HG02798 (cell line): ENCODE measurements around the gene BCL2L15.
"Not testable (repeated sequence)": the region's sequence is repeated elsewhere in the genome, so short reads cannot be mapped to it uniquely, and the experiment has no call there.

Experiments used
- ATAC-seq: cut with Tn5 transposase; IDR thresholded peaks from one replicate; pipeline ENCODE4 v1.9.1; 2021; ENCODE audit warnings: mild to moderate bottlenecking; ENCODE audit not compliant: unreplicated experiment, poor library complexity

BCL2L15 gene

DNA sequence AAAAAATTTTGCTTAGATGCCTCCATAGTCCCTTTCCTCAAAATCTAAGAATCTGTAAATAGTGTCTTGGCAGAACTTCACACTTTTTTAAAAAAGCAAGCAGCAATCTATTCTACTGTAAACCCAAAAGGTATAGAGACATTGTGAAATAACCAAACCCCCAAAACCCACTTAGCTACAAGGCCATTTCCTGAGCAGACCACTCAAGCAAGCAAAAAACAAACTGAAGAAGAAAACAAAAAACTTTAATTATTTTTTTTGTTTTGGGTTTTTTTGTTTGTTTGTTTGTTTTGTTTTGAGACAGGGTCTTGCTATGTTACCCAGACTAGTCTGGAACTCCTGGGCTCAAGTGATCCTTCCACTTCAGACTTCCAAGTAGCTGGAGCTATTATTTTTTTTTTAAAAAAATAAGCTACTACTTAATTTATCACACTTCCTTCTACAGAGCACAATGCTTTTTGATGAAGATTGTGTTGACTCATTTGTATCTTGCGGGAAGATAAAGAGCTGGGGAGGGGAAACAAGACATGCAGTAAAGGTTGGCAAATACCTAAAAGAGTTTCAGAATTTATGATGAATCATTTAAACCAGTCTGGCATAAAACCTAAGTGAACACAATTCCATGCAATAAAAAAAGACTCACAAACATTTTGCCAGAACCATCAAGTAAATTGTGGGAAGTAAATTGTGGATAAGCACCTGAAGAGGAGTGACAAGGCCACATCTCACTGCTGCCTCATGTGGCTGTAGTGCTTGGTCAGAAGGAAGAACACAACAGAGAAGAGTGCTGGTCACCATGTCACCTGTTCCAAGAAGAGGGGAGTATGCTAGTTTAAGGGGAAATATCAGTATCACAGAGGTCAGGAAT, 13.1 kb downstream of the BCL2L15 start:
- ATAC-seq: peak; percentile 30

DNA sequence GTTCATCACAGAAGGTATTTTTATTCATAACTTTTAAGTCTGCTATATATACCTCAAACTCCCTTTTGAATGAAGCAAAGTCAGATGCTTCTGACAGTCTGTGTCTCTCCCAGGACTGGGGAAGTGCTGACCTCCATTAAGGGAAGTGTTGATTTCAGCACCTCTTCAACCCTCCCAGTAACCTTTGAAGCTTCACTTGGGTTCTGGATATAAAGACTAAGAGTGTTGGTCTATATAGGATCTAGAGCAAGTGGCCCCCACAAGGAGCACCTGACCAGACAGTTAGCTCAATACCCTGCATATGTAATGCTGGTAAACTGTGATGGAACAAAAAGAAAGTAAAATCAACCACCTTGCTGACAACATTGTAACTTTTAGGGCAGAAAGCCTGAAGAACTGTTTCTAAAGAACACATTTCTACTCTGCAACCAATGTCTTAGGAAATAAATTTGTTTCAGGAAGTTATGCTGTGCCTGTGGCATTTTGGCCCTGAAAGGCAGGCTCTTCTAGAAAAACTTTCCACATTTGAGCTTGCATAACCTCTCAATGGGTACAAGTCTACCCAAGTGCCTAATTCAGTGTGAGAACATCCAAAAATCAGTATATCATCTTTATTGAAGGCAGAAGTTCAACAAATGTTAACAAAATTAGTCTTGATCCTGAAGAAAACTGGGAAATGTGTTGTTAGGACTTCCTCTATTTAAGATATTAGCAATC, 15.0 kb downstream of the BCL2L15 start:
- peak; percentile 12 for ATAC-seq

DNA sequence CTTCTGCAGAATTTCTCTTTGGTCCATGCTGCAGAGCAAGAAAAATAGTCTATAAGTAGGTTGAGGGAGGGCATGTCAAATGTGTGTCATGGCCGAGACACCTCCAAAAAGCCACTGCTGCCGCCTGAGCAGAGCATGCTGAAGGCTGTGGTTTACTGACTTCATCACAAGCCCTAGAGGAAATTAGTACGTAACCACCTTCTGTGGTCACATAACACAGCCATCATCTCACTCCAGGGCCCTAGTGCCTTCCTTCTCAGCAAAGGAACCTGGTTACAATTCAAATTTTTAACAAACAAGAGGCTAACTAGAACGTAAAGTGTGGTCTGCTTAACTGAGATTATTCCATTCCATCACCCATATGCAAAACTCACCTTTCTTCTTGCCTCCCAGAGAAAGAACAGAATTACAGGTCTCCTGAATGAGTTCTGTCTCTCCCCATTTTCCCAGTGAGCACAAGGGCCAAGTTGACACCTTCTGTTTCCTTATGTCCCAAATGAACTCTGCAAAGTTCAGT, 15.7 kb downstream of the BCL2L15 start, which contains the start of gene PTPN22:
Gene PTPN22, minus strand, starts transcription at position 116 of the 517 bp plus-strand sequence.
- peak; percentile 92 for ATAC-seq

DNA sequence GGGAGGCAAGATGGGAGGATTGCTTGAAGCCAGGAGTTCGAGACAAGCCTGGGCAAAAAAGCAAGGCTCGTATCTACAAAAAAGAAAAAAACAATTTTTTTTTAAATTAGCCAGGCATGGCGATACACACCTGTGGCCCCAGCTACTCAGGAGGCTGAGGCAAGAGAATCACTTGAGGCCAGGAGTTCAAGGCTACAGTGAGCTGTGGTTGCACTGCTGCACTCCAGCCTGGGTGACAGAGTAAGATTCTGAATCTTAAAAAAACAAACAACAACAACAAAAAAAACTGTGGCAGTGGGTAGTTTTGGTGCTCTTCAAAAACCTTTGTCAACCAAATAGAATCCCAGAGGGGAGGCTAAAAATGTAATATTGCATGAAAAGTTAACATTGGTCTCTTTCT, 16.6 kb downstream of the BCL2L15 start:
- no peak for ATAC-seq

DNA sequence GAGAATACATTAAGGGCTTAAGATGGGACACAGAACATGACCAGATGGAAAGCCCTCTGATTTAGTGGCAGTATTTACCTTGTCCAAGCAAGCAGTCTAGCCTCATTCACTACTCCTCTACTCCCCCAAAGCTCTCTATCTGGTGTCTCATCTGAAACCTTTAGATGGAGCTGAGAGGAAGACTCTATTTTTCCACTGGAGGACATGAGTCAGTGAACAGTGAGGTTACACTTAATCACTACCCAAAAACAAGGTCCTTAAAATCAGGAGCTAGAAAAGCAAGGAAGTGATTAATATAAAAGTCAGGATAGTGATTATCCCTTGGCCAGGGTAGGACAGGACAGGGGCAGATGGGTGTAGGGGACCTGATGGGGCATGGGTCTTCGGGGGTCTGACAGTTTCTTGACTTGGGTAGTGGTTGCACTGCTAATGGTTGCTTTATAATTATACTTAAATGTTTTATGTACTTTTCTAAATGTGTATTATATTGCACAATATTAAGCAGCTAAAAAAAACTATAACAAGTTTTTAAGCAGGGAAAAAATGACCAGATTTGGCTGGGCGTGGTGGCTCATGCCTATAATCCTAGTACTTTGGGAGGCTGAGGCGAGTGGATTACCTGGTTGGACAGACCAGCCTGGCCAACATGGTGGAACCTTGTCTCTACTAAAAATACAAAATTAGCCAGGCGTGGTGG, 18.8 kb downstream of the BCL2L15 start:
- no peak for ATAC-seq

DNA sequence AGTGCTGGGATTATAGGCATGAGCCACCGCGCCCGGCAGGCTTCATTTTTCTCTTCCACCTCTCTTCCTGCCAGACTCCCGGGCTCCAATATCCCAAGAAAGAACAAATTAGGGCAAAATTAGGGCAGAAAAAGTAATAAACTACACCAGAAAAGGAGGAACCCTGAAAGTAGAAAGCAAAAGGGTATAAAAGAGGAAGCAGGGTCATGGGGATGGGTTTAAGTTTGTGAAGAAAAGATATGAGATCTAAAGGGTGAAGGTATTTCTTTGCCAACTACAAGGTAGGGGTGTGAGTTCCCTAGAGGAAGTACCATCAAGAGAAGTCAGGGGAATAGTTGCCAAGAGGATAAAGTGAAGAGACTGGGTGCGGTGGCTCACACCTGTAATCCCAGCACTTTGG, 25.7 kb downstream of the BCL2L15 start:
- no peak for ATAC-seq

DNA sequence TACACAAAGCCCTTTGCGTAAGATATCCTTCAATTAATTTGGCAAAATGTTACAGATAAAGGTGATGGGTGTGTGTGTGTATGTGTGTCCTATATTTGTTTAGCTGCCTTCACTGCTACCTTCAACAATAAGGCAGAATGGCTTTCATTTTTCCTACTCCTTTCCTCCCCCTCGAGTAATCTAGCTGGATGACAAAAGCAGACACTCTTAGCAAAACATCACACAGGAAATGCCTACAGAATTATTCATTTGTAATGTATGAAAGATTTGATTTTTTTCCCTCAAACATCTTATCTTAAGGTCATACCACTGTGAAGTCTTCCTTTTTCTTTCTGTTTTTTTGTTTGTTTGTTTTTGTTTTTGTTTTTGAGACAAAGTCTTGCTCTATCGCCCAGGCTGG, 26.5 kb downstream of the BCL2L15 start:
- no peak for ATAC-seq

DNA sequence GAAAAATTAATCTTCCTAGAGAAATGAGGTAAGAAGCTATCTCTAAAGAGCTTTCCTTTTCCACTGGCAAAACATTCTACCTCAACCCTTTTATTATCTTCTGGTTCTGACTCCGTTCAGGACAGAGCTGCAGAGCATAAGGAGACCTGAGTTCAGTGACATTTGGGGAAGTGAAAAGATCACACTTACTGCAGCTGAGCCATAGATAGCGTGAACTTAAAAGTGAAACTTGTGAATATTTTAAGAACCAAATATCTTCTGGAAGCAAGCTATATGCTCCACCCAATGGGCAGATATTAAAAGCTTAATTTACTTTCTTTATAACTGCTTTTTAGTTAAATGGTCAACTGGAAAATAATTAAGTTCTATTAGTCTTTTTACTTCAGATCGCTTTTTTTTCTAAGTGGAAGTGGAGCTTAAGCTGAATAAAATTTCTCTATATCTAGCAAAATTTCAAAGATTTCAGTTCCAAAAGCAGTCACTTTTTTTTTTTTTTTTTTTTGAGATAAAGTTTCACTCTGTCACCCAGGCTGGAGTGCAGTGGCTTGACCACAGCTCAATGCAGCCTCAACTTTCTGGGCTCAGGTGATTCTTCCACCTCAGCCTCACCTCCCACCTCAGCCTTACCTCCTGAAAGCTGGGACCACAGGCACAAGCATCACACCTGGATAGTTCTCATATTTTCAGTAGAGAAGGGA, 27.8 kb downstream of the BCL2L15 start:
- peak; percentile 89 for ATAC-seq

DNA sequence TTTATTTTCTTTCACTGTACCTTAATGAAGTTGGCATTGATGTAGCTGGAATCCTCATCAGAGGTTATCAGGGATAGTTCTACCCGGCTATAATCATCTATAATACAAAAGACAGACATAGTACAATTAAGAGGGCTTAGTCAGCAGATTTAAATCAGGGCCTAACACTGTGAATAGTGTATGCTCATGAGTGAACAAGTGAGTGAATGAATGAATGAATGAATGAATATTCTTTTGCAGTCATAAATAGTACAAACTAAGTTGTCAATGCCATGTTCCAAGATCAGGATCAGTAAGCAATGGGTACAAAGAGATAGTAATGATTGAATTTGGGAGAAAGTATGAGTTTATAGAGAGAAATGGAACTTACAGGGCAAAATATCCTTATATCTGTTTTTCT, 28.4 kb downstream of the BCL2L15 start:
- ATAC-seq: no peak

DNA sequence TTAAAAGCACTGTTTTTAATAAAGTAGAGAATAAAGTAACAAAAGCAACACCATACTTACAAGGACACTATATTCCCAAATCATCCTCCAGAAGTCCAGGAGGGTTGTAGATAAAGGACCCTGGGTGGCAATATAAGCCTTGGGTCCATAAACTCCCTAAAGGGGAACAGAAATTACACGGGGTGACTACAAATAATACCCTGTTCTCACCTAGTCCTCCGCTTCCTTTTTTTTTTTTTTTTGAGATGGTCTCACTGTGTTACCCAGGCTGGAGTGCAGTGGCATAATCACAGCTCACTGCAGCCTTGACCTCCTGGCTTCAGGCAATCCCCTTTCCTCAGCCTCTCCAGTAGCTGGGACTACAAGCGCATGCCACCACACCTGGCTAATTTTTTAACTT, 29.0 kb downstream of the BCL2L15 start:
- ATAC-seq: peak; percentile 43

DNA sequence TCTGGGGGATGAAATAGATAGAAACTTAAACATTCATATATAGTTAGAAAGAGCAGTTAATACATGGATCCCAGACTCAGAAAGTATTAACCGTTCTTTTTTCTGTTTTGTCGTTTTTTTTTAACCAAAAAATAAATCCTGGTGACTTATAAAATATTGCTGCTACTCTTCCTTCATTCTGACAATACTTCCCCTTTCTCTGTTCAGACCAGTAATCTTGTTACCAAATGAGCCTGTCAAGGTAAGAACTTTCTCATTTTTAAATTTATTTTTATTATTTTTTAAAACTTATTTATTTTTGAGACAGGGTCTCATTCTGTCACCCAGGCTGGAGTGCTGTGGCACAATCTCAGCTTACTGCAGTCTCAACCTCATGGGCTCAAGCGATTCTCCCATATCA, 29.6 kb downstream of the BCL2L15 start:
- no peak for ATAC-seq

DNA sequence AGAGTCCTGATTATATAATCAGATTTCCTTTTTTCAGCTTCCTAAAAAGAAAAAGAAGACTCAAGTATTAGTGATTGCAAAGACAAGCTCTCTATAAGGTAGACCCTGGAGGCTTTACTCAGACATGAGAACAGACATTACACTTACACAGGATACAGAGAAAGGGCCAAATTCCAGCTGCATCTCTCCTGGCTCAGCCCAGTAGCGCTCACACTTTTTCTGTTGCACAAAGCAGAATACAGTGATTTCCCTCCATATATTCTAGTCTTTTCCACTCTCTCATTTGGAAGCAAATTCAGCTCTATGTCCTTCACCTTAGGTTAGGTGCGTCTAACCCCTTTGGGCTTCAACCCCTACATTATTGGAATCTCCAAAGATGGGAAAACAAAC, 31.0 kb downstream of the BCL2L15 start:
- ATAC-seq: no peak

DNA sequence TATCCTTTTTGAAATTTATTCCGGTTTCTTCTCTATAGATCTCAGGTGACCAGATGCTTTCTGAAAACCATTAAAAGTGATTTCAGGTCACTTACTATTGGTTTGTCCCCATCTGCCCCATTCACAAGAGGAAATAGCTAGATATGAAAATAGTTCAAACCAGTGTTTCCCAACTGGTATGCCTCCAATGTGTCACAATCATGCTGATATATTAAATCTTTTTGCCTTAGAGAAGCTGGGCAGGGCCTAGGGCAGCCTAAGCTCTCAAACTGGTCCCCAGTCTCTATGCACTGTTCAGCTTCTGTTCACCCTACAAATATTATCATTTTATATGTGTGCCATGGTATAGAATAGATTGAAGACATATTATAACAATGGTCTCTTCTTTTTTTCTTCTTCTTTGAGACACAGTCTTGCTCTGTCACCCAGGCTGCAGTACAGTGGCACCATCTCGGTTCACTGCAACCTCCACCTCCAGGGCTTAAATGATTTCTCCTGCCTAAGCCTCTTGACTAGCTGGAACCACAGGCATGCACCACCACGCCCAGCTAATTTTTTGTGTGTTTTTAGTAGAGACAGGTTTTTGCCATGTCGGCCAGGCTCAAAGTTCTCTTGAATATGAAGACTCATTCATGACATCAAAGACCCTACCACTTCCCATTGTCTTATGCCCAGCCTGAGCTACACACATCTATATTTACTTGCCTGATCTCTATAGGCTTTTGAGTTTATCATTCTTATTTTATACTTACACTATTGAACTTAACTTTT, 31.6 kb downstream of the BCL2L15 start:
- no peak for ATAC-seq

DNA sequence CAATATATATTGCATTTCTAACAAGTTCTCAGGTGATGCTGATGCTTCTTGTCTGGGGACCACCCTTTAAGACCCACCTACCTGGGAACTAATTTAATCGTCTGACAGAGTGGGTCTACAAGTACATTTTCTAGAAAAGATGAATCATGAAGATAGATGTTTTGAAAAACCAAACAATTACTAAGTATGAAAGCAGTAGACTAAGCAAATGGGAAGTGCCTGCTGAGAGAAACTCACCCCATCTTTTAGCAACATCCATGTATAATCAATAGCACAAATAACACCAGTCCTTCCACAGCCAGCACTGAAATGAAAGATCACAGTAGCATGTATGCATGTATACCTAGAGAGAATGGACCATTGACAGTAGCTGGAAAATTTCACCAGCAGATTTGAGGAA, 33.1 kb downstream of the BCL2L15 start:
- ATAC-seq: no peak

DNA sequence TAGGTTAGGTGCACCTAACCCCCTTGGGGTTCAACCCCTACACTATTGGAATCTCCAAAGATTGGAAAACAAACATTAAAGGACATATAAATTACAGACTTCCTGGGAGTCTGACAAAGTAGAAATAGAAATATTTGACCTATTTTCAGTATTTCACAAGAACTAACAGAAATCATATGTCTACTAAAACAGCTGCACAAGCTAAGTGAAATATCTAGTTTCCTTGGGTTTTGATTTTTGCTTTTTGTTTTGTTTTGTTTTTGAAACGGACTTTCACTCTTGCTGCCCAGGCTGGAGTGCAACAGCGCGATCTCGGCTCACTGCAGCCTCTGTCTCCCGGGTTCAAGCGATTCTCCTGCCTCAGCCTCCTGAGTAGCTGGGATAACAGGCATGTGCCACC, 34.7 kb downstream of the BCL2L15 start:
- ATAC-seq: not testable (repeated sequence)

DNA sequence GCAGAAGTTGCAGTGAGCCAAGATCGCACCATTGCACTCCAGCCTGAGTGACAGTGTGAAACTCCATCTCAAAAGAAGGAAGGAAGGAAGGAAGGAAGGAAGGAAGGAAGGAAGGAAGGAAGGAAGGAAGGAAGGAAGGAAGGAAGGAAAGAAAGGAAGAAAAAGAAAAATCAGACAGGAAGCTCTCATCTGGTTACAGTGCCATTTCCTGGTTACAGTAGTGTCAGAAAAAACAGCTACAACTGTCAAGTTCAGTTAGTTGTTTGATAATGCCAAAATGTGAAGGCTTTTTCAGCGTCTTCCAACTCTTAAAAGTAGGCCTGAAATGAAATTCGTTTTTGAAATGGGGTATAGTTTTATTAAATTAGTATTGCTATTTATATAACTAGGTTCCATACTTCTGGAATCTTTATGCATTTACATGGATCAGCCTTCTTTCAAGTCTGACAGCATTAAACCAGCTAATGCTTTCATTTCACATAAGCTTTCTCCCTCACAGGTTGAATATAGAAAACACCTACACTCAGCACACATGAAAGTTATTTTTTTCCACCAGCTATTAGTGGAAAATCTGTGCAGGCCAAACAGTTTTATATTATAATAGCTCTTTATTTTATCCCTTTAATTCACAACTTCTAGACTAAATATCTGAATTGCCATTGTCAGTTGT, 37.1 kb downstream of the BCL2L15 start:
- ATAC-seq: no peak

DNA sequence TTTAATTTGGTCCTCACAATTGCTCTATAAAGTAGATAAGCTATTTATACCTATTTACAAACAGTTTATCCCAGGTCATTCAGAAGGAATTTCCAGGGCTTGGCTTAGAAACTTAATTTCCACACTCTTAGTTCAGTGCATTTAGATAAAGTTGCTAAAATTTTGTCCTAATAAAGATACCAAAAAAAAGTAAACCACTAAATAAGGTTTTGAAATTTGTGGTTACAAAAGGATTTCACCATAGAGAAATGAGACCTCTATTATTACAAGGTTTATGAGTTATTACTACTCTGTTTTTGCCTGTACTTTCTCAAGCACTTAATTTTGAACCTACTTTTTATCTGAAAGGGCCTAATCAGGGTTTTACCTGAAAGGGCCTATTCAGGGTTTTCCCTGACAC, 38.3 kb downstream of the BCL2L15 start:
- ATAC-seq: no peak

DNA sequence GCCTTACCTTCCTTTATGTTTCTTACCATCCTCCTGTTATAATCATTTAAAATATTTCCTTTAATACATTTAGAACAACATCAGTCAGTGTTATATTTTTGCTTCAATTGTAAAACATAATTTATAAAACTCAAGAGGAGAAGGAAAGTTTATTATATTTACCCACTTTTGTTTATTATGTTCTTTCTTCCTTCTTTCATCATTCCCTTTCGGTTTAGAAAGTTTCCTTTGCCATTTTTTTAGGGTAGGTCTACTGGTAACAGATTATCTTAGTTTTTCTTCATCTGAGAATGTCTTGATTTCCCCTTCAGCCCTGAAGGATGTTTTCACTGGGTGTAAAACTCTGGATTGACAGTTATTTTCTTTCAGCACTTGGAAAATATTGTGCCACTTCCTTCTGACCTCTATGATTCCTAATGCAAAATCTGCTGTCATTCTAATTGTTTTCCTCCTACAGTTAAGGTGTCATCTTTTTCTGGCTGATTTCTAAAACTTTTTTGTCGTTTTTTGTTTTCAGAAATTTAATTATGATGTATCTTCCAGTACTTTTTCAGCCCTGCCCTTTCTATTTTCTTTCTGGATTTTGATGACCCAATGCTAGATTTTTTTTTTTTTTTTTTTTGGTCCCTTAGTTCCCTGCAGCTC, 40.9 kb downstream of the BCL2L15 start:
- ATAC-seq: no peak
